Adrenal gland (tissue), 5 donors: ENCODE measurements around the gene CLIP4.

Experiments used
- CTCF ChIP-seq, 6 experiments: fragments of 450-650 bp in 4 of 6; fragments of 200-600 bp in 2 of 6; sonication (generic) in 1 of 6; IDR thresholded peaks; 1 replicate in 5 of 6; 2 replicates in 1 of 6; pipeline versions ENCODE4 v1.5.1 to v1.8.0; 2016 to 2021; ENCODE audit warnings: antibody characterized with exemption in 6 of 6, mild to moderate bottlenecking in 2 of 6, moderate library complexity in 1 of 6
- POLR2A ChIP-seq, 2 donors: fragments of 450-650 bp; IDR thresholded peaks; one replicate each; pipeline ENCODE4 v1.6.1; 2017; ENCODE audit warnings: antibody characterized with exemption in 2 of 2, mild to moderate bottlenecking in 2 of 2, moderate library complexity in 1 of 2
- donor health status: DM: no; HTN: no; CAD: no.

GRCh38 chr2:29097569-29097968 lies 17.6 kb upstream of the CLIP4 start:
- TF ChIP-seq CTCF (IDR thresholded peaks at IDR 0.05), result no peak
- TF ChIP-seq POLR2A (IDR thresholded peaks at IDR 0.05), result no peak
